ENCODE data around the gene LINS1. TPM values are rescaled to one million over a fixed set of nuclear protein-coding genes. Genes with fewer than 3 reads are reported as not detected.

Gene LINS1
- total RNA-seq, 1 donor from 2014 or later, result 33.3 TPM

DNA sequence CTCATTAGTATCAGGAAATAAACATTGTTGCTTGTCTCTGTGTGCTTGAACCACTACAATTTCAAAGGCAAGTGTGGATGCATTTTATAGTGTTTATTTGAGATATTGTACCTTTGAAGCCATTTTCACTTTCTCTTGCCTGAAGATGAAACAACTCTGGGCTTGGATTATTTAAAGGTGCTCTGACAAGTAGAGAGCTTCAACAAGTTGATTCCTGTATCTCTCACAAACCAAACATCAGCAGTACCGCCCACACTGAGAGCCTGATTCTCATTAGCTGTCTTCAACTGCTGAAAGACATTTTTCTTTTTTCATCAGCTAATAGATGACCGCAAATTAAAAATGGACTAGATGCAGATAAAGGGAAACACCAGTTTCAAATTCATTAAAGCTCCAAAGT is 72.4 kb downstream of the LINS1 start:
- DNase-seq (no peak), ATAC-seq (ENCODE audit: low read depth) (no peak)
- POLR2A ChIA-PET, result no interaction called here
- Mint-ChIP-seq H3K4me1 (no peaks in the 10 kb centered on the region), H3K36me3 (ENCODE audit: low read depth) (no peaks in the 10 kb centered on the region), H3K27me3 (peaks cover 25% of the 10 kb centered on the region), H3K9me3 (no peaks in the 10 kb centered on the region), H3K27ac (no peak overlapping the region), H3K4me3 (no peak overlapping the region)
- TF ChIP-seq, protein P1, sequence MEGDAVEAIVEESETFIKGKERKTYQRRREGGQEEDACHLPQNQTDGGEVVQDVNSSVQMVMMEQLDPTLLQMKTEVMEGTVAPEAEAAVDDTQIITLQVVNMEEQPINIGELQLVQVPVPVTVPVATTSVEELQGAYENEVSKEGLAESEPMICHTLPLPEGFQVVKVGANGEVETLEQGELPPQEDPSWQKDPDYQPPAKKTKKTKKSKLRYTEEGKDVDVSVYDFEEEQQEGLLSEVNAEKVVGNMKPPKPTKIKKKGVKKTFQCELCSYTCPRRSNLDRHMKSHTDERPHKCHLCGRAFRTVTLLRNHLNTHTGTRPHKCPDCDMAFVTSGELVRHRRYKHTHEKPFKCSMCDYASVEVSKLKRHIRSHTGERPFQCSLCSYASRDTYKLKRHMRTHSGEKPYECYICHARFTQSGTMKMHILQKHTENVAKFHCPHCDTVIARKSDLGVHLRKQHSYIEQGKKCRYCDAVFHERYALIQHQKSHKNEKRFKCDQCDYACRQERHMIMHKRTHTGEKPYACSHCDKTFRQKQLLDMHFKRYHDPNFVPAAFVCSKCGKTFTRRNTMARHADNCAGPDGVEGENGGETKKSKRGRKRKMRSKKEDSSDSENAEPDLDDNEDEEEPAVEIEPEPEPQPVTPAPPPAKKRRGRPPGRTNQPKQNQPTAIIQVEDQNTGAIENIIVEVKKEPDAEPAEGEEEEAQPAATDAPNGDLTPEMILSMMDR (IDR thresholded peaks at IDR 0.05), result no peak
- intact Hi-C loops (cut with micrococcal nuclease), result no loop called here
- CTCF ChIA-PET, result no interaction called here

DNA sequence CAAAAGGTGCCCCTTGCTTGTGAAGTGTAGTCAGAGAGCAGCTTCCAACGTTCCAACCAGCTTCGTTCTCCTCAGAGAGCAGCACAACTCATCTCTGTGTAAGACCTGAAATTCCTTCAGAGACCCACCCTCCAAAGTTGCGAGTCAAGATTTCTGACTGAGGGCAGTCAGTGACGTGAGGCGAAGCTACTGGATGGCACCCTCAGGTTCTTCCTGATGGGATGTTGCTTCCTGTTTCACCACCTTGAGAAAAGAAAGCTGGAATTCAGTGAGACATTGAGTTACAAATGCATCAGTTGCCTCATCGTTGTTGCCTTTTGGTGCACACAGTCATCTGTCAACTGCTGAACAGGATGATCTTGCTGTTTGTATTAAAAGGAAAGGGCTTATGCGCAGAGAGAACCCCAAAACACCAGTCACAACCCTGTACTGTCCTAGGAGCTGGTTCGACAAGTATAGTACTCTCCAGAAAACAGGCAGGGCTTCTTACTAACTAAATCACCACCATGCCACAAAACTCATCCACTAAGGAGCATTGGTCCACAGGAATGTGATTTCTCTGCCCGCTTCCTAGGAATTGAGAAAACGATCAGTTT is 73.1 kb downstream of the LINS1 start, which contains the start of gene CERS3:
Gene CERS3, minus strand, starts transcription at position 118 of the 596 bp plus-strand sequence. CDS start 27,101 bp downstream, outside the sequence.
- Mint-ChIP-seq H3K36me3 (ENCODE audit: low read depth) (no peaks in the 10 kb centered on the region), H3K27me3 (peaks cover 25% of the 10 kb centered on the region), H3K4me1 (no peaks in the 10 kb centered on the region), H3K27ac (no peak within 1 kb of the TSS), H3K4me3 (no peak within 1 kb of the TSS), H3K9me3 (no peaks in the 10 kb centered on the region)
- POLR2A ChIA-PET, result no interaction called here
- DNase-seq (no peak), ATAC-seq (ENCODE audit: low read depth) (no peak)
- CTCF ChIA-PET, result no interaction called here
- intact Hi-C loops (cut with micrococcal nuclease), result no loop called here
- TF ChIP-seq, protein P1 (IDR thresholded peaks at IDR 0.05), result no peak

DNA sequence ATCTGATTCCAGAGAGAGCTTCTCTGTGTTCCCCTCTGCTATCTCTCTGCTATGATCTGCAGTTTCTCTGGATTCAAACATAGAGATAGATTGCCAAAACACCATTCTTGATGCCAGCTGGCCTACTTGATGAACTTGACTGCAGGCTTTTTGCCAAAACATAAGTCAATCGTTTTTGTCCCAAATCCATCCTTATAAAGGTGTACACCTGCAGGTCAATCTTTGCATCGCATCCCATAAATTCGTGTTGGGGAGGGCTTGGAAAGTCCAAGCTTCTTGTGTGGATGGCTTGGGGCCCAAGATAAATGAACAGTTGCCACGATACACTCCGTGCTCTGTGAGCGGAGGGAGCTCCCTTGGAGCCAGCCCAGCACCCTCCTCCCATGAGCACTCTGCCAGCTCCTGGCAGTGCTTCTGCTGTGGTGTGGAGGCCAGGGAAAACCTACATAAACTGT is 75.9 kb downstream of the LINS1 start:
- ATAC-seq (ENCODE audit: low read depth), result no peak
- H3K4me3 Mint-ChIP-seq, result no peak overlapping the region
- H3K27ac Mint-ChIP-seq, result no peak overlapping the region
- intact Hi-C loops (cut with micrococcal nuclease), result no loop called here
- TF ChIP-seq, protein P1 (IDR thresholded peaks at IDR 0.05), result no peak
- ChIA-PET CTCF (no interaction called here), POLR2A (interaction anchor here (0.7 kb wide), 1 partner anchor 176 kb away, joined by 3 read pairs; no protein-coding TSS in a partner anchor)
- peaks cover 2% of the 10 kb centered on the region for H3K4me1 Mint-ChIP-seq
- no peaks in the 10 kb centered on the region for H3K36me3 Mint-ChIP-seq (ENCODE audit: low read depth)
- no peak for DNase-seq
- H3K9me3 Mint-ChIP-seq, result peaks cover 6% of the 10 kb centered on the region
- H3K27me3 Mint-ChIP-seq, result peaks cover 14% of the 10 kb centered on the region

DNA sequence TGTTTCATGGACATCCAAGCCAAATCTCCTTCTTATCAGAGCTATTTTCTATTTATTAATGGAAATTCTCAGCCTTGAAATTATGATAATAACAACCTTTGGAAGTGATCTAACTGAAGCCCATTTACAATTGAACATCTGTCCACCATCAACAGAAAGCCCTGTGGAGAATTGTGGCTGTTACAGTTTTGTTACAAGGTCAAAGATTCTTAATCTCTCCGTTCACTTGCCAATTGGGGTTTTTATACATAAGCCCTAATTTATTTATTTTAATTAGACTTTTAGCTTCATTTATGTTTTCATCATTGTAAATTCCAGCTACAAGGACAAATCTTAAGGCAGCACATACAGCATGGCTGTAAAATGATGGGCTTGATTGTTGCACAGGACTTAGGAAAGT is 76.5 kb downstream of the LINS1 start:
- no peak for ATAC-seq (ENCODE audit: low read depth)
- H3K9me3 Mint-ChIP-seq, result peaks cover 6% of the 10 kb centered on the region
- H3K27ac Mint-ChIP-seq, result no peak overlapping the region
- TF ChIP-seq, protein P1 (IDR thresholded peaks at IDR 0.05), result no peak
- H3K27me3 Mint-ChIP-seq, result peaks cover 14% of the 10 kb centered on the region
- no peak for DNase-seq
- ChIA-PET POLR2A (interaction anchor here (0.7 kb wide), 1 partner anchor 176 kb away, joined by 3 read pairs; no protein-coding TSS in a partner anchor), CTCF (no interaction called here)
- intact Hi-C loops (cut with micrococcal nuclease), result no loop called here
- no peak overlapping the region for H3K4me3 Mint-ChIP-seq
- no peaks in the 10 kb centered on the region for H3K36me3 Mint-ChIP-seq (ENCODE audit: low read depth)
- peaks cover 7% of the 10 kb centered on the region for H3K4me1 Mint-ChIP-seq

DNA sequence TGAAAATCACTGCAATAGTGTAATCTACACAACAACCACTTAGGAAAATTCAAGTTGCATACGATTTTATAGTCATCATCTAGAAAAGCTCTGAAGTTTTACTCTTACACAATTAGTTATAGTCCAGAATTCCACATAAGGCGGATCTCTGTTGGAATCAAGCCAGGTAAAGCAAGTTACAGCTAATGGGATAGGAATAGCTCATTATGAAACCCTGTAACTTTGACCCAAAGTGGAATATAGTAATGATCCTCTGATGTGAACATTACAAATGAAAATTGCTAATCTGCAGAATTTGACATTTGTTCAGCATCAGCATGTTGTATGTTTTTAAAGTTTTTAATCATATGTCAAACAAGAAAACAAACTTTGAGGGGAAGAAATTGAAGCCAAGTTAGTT is 77.7 kb downstream of the LINS1 start:
- DNase-seq (no peak), ATAC-seq (ENCODE audit: low read depth) (no peak)
- no peak overlapping the region for H3K4me3 Mint-ChIP-seq
- TF ChIP-seq, protein P1 (IDR thresholded peaks at IDR 0.05), result no peak
- H3K36me3 Mint-ChIP-seq (ENCODE audit: low read depth), result no peaks in the 10 kb centered on the region
- POLR2A ChIA-PET, result no interaction called here
- no peak overlapping the region for H3K27ac Mint-ChIP-seq
- H3K27me3 Mint-ChIP-seq, result peaks cover 8% of the 10 kb centered on the region
- CTCF ChIA-PET, result no interaction called here
- H3K9me3 Mint-ChIP-seq, result peaks cover 6% of the 10 kb centered on the region
- intact Hi-C loops (cut with micrococcal nuclease), result no loop called here
- peaks cover 12% of the 10 kb centered on the region for H3K4me1 Mint-ChIP-seq
